K562 (cell line): ENCODE data around the gene TMEM217. TPM values are rescaled to one million over a fixed set of nuclear protein-coding genes. Genes with fewer than 3 reads are reported as not detected.
A peak's percentile ranks its signal among the peaks of the same experiment; 100 is the strongest.

Source experiments
- DMBX1 ChIP-seq: fragments of 250-450 bp; sonication (Bioruptor Pico); IDR thresholded peaks from 2 replicates; pipeline ENCODE4 v1.8.0; 2022; ENCODE audit warnings: inconsistent platforms, mild to moderate bottlenecking, moderate library complexity, borderline replicate concordance
- HNRNPL ChIP-seq: fragments of 200-400 bp; formaldehyde crosslinking; IDR thresholded peaks from 2 replicates; pipeline ENCODE4 v1.6.1; 2017; ENCODE audit warnings: low read depth, mild to moderate bottlenecking, low read length
- polyA plus RNA-seq, 8 experiments: library from polyadenylated mRNA; depleted of rRNA in 4 of 8; stranded (reverse) in 5 of 8; unstranded in 3 of 8; fragments of >200 nt; fragmentation: Nextera tagmentation in 2 of 8; fragmentation: Illumina TruSeq in 1 of 8; extraction: Ambion mirVana in 2 of 8; extraction: Trizol in 1 of 8; gene quantifications; 2 replicates each; pipeline versions ENCODE4 v1.2.1 to v1.2.3, GENCODE V29; 2011 to 2014; ENCODE audit warnings: inconsistent platforms in 1 of 8, missing spikeins in 1 of 8
- total RNA-seq, 7 experiments: library from RNA; depleted of rRNA in 6 of 7; stranded (reverse); fragments of >200 nt in 6 of 7; fragmentation: Illumina TruSeq in 2 of 7; extraction: Trizol in 2 of 7; gene quantifications; 2 replicates each; pipeline versions ENCODE4 v1.2.1 to v1.2.3, GENCODE V29; 2011 to 2021; ENCODE audit warnings: low replicate concordance in 1 of 7
- TF ChIP-seq, protein P1 (sequence below): fragments of 450-650 bp; IDR thresholded peaks from 2 replicates; pipeline ENCODE4 v1.6.1; 2016; ENCODE audit warnings: mild to moderate bottlenecking, moderate library complexity
- TF ChIP-seq, protein P2 (sequence below): fragments of 450-650 bp; IDR thresholded peaks from 2 replicates; pipeline ENCODE4 v1.6.1; 2017; ENCODE audit warnings: antibody characterized with exemption, mild to moderate bottlenecking
- TF ChIP-seq, protein P3 (sequence below), 2 experiments: fragments of 450-650 bp; IDR thresholded peaks; 2 replicates each; pipeline ENCODE4 v1.6.1; 2016

Gene TMEM217
- total and polyA plus RNA-seq, 9 of the 15 experiments (the other 6 are each of a cell fraction or from before 2014, with no cell fraction given) = 1.3 to 8.0 (median 1.9) TPM

DNA sequence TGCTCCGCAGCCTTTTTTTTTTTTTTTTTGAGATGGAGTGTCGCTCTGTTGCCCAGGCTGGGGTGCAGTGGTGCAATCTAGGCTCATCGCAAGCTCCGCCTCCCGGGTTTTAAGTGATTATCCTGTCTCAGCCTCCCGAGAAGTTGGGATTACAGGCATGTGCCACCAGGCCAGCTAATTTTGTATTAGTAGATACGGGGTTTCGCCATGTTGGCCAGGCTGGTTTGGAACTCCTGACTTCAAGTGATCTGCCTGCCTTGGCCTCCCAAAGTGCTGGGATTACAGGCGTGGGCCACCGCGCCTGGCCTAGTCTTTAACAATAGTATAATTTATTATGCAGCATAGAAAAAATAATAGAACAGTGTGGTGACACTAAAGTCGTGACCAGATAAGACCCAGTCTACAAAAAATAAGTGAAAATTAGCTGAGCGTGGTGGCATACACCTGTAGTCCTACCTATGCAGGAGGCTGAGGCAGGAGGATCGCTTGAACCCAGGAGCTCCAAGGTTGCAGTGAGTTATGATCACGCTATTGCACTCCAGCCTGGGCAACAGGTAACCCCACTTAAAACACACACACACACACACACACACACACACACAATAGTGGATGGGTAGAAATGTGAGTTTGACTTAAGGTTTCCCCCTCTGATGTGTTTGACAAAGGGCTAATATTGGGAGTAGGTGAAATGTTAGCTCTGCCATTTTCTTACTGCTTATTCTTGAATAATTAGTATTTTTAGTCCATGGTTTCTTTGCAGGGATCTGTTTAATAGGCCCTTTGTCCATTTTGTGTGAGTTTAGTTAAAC is 81.5 kb downstream of the TMEM217 start (continued):
- TF ChIP-seq, protein P1, sequence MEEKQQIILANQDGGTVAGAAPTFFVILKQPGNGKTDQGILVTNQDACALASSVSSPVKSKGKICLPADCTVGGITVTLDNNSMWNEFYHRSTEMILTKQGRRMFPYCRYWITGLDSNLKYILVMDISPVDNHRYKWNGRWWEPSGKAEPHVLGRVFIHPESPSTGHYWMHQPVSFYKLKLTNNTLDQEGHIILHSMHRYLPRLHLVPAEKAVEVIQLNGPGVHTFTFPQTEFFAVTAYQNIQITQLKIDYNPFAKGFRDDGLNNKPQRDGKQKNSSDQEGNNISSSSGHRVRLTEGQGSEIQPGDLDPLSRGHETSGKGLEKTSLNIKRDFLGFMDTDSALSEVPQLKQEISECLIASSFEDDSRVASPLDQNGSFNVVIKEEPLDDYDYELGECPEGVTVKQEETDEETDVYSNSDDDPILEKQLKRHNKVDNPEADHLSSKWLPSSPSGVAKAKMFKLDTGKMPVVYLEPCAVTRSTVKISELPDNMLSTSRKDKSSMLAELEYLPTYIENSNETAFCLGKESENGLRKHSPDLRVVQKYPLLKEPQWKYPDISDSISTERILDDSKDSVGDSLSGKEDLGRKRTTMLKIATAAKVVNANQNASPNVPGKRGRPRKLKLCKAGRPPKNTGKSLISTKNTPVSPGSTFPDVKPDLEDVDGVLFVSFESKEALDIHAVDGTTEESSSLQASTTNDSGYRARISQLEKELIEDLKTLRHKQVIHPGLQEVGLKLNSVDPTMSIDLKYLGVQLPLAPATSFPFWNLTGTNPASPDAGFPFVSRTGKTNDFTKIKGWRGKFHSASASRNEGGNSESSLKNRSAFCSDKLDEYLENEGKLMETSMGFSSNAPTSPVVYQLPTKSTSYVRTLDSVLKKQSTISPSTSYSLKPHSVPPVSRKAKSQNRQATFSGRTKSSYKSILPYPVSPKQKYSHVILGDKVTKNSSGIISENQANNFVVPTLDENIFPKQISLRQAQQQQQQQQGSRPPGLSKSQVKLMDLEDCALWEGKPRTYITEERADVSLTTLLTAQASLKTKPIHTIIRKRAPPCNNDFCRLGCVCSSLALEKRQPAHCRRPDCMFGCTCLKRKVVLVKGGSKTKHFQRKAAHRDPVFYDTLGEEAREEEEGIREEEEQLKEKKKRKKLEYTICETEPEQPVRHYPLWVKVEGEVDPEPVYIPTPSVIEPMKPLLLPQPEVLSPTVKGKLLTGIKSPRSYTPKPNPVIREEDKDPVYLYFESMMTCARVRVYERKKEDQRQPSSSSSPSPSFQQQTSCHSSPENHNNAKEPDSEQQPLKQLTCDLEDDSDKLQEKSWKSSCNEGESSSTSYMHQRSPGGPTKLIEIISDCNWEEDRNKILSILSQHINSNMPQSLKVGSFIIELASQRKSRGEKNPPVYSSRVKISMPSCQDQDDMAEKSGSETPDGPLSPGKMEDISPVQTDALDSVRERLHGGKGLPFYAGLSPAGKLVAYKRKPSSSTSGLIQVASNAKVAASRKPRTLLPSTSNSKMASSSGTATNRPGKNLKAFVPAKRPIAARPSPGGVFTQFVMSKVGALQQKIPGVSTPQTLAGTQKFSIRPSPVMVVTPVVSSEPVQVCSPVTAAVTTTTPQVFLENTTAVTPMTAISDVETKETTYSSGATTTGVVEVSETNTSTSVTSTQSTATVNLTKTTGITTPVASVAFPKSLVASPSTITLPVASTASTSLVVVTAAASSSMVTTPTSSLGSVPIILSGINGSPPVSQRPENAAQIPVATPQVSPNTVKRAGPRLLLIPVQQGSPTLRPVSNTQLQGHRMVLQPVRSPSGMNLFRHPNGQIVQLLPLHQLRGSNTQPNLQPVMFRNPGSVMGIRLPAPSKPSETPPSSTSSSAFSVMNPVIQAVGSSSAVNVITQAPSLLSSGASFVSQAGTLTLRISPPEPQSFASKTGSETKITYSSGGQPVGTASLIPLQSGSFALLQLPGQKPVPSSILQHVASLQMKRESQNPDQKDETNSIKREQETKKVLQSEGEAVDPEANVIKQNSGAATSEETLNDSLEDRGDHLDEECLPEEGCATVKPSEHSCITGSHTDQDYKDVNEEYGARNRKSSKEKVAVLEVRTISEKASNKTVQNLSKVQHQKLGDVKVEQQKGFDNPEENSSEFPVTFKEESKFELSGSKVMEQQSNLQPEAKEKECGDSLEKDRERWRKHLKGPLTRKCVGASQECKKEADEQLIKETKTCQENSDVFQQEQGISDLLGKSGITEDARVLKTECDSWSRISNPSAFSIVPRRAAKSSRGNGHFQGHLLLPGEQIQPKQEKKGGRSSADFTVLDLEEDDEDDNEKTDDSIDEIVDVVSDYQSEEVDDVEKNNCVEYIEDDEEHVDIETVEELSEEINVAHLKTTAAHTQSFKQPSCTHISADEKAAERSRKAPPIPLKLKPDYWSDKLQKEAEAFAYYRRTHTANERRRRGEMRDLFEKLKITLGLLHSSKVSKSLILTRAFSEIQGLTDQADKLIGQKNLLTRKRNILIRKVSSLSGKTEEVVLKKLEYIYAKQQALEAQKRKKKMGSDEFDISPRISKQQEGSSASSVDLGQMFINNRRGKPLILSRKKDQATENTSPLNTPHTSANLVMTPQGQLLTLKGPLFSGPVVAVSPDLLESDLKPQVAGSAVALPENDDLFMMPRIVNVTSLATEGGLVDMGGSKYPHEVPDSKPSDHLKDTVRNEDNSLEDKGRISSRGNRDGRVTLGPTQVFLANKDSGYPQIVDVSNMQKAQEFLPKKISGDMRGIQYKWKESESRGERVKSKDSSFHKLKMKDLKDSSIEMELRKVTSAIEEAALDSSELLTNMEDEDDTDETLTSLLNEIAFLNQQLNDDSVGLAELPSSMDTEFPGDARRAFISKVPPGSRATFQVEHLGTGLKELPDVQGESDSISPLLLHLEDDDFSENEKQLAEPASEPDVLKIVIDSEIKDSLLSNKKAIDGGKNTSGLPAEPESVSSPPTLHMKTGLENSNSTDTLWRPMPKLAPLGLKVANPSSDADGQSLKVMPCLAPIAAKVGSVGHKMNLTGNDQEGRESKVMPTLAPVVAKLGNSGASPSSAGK = no peak
- TF ChIP-seq, protein P2, sequence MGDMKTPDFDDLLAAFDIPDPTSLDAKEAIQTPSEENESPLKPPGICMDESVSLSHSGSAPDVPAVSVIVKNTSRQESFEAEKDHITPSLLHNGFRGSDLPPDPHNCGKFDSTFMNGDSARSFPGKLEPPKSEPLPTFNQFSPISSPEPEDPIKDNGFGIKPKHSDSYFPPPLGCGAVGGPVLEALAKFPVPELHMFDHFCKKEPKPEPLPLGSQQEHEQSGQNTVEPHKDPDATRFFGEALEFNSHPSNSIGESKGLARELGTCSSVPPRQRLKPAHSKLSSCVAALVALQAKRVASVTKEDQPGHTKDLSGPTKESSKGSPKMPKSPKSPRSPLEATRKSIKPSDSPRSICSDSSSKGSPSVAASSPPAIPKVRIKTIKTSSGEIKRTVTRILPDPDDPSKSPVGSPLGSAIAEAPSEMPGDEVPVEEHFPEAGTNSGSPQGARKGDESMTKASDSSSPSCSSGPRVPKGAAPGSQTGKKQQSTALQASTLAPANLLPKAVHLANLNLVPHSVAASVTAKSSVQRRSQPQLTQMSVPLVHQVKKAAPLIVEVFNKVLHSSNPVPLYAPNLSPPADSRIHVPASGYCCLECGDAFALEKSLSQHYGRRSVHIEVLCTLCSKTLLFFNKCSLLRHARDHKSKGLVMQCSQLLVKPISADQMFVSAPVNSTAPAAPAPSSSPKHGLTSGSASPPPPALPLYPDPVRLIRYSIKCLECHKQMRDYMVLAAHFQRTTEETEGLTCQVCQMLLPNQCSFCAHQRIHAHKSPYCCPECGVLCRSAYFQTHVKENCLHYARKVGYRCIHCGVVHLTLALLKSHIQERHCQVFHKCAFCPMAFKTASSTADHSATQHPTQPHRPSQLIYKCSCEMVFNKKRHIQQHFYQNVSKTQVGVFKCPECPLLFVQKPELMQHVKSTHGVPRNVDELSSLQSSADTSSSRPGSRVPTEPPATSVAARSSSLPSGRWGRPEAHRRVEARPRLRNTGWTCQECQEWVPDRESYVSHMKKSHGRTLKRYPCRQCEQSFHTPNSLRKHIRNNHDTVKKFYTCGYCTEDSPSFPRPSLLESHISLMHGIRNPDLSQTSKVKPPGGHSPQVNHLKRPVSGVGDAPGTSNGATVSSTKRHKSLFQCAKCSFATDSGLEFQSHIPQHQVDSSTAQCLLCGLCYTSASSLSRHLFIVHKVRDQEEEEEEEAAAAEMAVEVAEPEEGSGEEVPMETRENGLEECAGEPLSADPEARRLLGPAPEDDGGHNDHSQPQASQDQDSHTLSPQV = no peak
- TF ChIP-seq HNRNPL = 0 out of 2 replicates have a peak, but pooled peaks have one; percentile 44
- TF ChIP-seq DMBX1 (CRISPR knock-in tag) = no peak; the same call in 1 of the 2 replicates
- TF ChIP-seq, protein P3, sequence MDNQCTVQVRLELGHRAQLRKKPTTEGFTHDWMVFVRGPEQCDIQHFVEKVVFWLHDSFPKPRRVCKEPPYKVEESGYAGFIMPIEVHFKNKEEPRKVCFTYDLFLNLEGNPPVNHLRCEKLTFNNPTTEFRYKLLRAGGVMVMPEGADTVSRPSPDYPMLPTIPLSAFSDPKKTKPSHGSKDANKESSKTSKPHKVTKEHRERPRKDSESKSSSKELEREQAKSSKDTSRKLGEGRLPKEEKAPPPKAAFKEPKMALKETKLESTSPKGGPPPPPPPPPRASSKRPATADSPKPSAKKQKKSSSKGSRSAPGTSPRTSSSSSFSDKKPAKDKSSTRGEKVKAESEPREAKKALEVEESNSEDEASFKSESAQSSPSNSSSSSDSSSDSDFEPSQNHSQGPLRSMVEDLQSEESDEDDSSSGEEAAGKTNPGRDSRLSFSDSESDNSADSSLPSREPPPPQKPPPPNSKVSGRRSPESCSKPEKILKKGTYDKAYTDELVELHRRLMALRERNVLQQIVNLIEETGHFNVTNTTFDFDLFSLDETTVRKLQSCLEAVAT (IDR thresholded peaks at IDR 0.05) = peak; percentile 49 to 84
